Measurements from ENCODE around the gene CYLD. TPM values are rescaled to one million over a fixed set of nuclear protein-coding genes. Genes with fewer than 3 reads are reported as not detected.

CYLD gene
- total RNA-seq, 3 donors from 2014 or later, result 40.6 to 62.9 (median 43.4) TPM

DNA sequence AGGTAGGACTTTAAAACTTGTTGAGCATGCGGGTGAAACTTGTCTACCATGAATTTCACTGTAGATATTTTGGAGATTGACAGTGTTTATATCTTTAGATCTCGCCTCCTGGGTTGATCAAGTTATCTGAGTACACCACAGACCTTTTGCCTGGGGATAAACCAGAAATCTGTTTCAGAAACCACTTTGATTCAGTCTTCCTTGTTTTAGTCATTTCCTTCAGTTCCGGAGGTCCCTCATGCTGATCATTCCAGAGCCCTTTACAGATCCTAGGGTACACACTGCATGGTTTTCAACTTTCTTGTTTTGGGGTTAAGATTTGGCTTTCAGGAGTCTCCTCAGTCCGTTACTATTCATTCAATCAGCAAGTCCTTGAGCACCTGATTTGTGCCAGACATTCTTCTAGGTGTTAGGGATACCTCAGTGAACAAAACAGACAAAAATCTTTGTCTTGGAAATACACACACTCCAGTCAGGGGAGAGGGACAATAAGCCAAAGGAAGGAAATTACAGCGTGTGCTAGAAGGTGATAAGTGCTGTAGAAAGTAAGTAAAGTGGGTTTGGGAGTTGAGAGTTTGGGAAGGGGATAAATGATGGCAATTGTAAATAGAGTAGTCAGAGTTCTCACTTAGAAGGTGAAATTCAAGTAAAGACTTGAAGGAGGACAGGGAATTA is 36.3 kb upstream of the CYLD start:
- Histone ChIP-seq H3K4me3 (no peak overlapping the region), H3K27ac (peak overlapping the region; percentile 29 to 61), H3K27me3 (no peaks in the 10 kb centered on the region), H3K36me3 (no peaks in the 10 kb centered on the region), H3K9me3 (peaks cover 0 to 12% of the 10 kb centered on the region in 2 donors), H3K4me1 (no peaks in the 10 kb centered on the region)
- TF ChIP-seq POLR2AphosphoS5 (IDR thresholded peaks at IDR 0.05), result no peak
- TF ChIP-seq, protein P1, sequence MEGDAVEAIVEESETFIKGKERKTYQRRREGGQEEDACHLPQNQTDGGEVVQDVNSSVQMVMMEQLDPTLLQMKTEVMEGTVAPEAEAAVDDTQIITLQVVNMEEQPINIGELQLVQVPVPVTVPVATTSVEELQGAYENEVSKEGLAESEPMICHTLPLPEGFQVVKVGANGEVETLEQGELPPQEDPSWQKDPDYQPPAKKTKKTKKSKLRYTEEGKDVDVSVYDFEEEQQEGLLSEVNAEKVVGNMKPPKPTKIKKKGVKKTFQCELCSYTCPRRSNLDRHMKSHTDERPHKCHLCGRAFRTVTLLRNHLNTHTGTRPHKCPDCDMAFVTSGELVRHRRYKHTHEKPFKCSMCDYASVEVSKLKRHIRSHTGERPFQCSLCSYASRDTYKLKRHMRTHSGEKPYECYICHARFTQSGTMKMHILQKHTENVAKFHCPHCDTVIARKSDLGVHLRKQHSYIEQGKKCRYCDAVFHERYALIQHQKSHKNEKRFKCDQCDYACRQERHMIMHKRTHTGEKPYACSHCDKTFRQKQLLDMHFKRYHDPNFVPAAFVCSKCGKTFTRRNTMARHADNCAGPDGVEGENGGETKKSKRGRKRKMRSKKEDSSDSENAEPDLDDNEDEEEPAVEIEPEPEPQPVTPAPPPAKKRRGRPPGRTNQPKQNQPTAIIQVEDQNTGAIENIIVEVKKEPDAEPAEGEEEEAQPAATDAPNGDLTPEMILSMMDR (IDR thresholded peaks at IDR 0.05), result no peak
- TF ChIP-seq POLR2A (IDR thresholded peaks at IDR 0.05), result no peak
- intact Hi-C loops (cut with DNase I; ENCODE audit: low total_unique reads), result no loop called here
- DNase-seq (ENCODE audit: low spot score in 2 of 2), result no peak

DNA sequence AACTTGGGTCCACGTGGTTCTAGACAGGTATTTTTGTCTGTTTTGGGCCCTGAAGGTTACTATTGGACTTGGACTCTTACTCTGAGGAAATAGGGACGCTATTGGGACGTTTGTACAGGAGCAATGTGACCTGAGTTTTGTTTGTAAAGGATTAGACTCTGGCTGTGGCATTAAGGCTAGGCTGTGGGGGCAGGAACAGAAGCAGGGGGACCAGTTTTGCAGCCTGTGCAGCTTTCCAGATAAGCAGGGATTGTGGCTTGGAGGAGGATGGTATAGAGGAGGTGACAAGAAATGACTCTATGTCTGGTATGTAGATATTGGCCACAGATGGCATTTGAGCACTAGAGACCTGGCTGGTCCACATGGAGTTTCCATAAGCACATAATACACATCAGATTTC is 35.6 kb upstream of the CYLD start:
- intact Hi-C loops (cut with DNase I; ENCODE audit: low total_unique reads), result no loop called here
- H3K36me3 ChIP-seq, result no peaks in the 10 kb centered on the region
- no peaks in the 10 kb centered on the region for H3K4me1 ChIP-seq
- no peak for DNase-seq (ENCODE audit: low spot score in 2 of 2)
- peak overlapping the region; percentile 29 to 61 for H3K27ac ChIP-seq
- H3K4me3 ChIP-seq, result no peak overlapping the region
- TF ChIP-seq POLR2A (IDR thresholded peaks at IDR 0.05), result no peak
- TF ChIP-seq, protein P1 (IDR thresholded peaks at IDR 0.05), result no peak
- TF ChIP-seq POLR2AphosphoS5 (IDR thresholded peaks at IDR 0.05), result no peak
- peaks cover 0 to 12% of the 10 kb centered on the region in 2 donors for H3K9me3 ChIP-seq
- H3K27me3 ChIP-seq, result no peaks in the 10 kb centered on the region

DNA sequence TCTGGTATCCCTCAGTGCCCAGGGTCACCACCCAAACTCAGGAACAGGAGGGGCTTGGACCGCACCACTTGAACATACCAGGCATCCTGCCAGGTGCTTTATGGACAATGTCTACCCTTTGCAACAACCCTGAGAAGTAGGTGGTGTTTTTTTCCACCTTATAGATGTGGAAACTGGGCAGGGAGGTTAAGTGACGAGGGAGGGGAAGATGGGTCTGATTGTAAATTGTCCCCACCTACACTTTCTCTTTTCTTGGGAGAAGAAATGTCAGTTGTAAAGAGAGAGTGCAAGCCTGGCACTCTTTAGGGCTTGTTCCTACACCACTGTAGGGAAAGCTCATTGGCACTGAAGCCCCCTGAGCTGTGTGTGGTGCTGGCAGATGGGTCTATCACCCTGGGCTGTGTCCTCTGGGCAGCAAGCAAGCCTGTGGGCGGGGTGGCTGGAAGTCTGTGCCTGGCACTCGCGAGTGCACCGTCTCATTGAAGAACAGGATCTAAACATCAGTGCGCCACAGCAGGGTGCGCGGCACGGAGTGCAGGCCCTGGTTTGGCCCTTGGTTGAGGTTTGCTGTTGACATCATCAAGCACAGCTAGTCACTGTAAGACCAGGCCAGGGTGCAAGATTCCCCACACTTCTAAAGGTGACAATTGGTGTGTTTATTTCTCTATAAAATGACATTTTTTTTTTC is 33.4 kb upstream of the CYLD start:
- Histone ChIP-seq H3K36me3 (no peaks in the 10 kb centered on the region), H3K27ac (no peak overlapping the region), H3K4me3 (no peak overlapping the region), H3K27me3 (no peaks in the 10 kb centered on the region), H3K4me1 (no peaks in the 10 kb centered on the region), H3K9me3 (peaks cover 0 to 12% of the 10 kb centered on the region in 2 donors)
- no peak for TF ChIP-seq POLR2AphosphoS5 (IDR thresholded peaks at IDR 0.05)
- no peak for TF ChIP-seq POLR2A (IDR thresholded peaks at IDR 0.05)
- TF ChIP-seq, protein P1 (IDR thresholded peaks at IDR 0.05), result no peak
- DNase-seq (ENCODE audit: low spot score in 2 of 2), result no peak
- intact Hi-C loops (cut with DNase I; ENCODE audit: low total_unique reads), result no loop called here

DNA sequence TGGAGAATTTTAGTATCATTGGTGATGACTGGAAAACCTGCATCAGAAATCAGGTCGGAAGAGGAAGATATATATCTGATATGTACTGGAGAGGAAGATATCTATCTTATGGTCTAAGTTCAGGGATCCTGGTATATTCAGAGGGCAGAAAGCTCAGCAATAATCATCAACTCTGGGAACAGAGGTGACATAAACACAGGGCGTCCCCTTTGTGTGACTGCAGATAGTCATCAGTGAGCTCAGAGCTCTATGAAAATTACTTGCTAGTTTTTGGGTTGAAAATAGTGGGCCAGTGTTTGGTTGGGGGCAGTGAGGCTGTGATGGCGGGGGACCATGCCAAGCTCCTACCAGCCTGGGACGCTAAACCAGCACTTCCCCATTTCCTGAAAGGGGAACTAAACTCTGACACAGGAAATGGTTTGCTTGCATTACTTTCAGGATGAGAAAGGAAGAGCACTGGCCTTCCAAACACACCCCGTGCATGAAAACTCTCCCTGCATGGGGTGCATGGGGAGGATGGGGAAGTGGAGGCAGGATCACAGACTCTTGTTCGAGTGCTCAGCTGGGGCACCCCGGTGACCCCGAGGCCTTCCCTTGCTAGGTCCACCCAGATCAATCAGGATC is 32.7 kb upstream of the CYLD start:
- no peak overlapping the region for H3K4me3 ChIP-seq

More for the DNA sequence above, 32.7 kb upstream of the CYLD start:
- Histone ChIP-seq H3K9me3 (peaks cover 0 to 6% of the 10 kb centered on the region in 2 donors), H3K36me3 (no peaks in the 10 kb centered on the region), H3K27me3 (no peaks in the 10 kb centered on the region), H3K4me1 (no peaks in the 10 kb centered on the region), H3K27ac (no peak overlapping the region)
- intact Hi-C loops (cut with DNase I; ENCODE audit: low total_unique reads), result no loop called here
- no peak for DNase-seq (ENCODE audit: low spot score in 2 of 2)
- TF ChIP-seq POLR2AphosphoS5 (IDR thresholded peaks at IDR 0.05), result no peak
- TF ChIP-seq, protein P1 (IDR thresholded peaks at IDR 0.05), result no peak
- TF ChIP-seq POLR2A (IDR thresholded peaks at IDR 0.05), result no peak
